Neural progenitor cell (in vitro differentiated cells): ENCODE results near the gene PIP5K1B. TPM values are rescaled to one million over a fixed set of nuclear protein-coding genes. Genes with fewer than 3 reads are reported as not detected.

Experiments
- DNase-seq: peaks from one replicate; pipeline ENCODE4 v3.0.0-alpha.2; 2016; ENCODE audit warnings: low spot score
- H2AFZ ChIP-seq: fragments of 200-600 bp; sonication (generic); replicated peaks from 2 replicates; pipeline ENCODE4 v1.6.1; 2016; ENCODE audit warnings: antibody characterized with exemption
- H3F3A ChIP-seq: fragments of 200-600 bp; sonication (generic); 2 replicates; pipeline ENCODE4 v1.6.1; 2016; ENCODE audit warnings: antibody characterized with exemption, low read depth
- H3K27ac ChIP-seq: fragments of 200-600 bp; sonication (generic); 2 replicates; pipeline ENCODE4 v1.5.1; 2016; ENCODE audit warnings: mild to moderate bottlenecking
- H3K27me3 ChIP-seq: fragments of 200-600 bp; sonication (generic); 2 replicates; pipeline ENCODE4 v1.6.1; 2016; ENCODE audit warnings: mild to moderate bottlenecking, moderate library complexity
- H3K36me3 ChIP-seq: fragments of 200-600 bp; sonication (generic); 2 replicates; pipeline ENCODE4 v1.5.1; 2016
- H3K4me1 ChIP-seq: fragments of 200-600 bp; sonication (generic); 2 replicates; pipeline ENCODE4 v1.6.1; 2016; ENCODE audit warnings: mixed run types
- H3K4me2 ChIP-seq: fragments of 200-600 bp; sonication (generic); 2 replicates; pipeline ENCODE4 v1.6.1; 2016
- H3K4me3 ChIP-seq: fragments of 200-600 bp; sonication (generic); 2 replicates; pipeline ENCODE4 v1.5.1; 2016
- H3K79me2 ChIP-seq: fragments of 200-600 bp; sonication (generic); 2 replicates; pipeline ENCODE4 v1.6.1; 2016; ENCODE audit warnings: low read depth
- H3K9ac ChIP-seq: fragments of 200-600 bp; sonication (generic); 2 replicates; pipeline ENCODE4 v1.6.1; 2016
- H3K9me3 ChIP-seq: fragments of 200-600 bp; sonication (generic); 2 replicates; pipeline ENCODE4 v1.5.1; 2016; ENCODE audit warnings: low read depth
- H4K20me1 ChIP-seq: fragments of 200-600 bp; sonication (generic); 2 replicates; pipeline ENCODE4 v1.6.1; 2016; ENCODE audit warnings: low read depth
- H3K27ac Mint-ChIP-seq: 3 replicates; pipeline ENCODE4 v1.8.0; 2021; ENCODE audit warnings: mixed read lengths
- H3K27me3 Mint-ChIP-seq: 2 replicates; pipeline ENCODE4 v1.8.0; 2022; ENCODE audit warnings: low read depth, mild to moderate bottlenecking, inconsistent platforms, moderate library complexity, mixed read lengths; ENCODE audit not compliant: insufficient read depth
- H3K36me3 Mint-ChIP-seq: 3 replicates; pipeline ENCODE4 v1.8.0; 2021; ENCODE audit warnings: mixed read lengths
- H3K4me1 Mint-ChIP-seq: 3 replicates; pipeline ENCODE4 v1.8.0; 2021; ENCODE audit warnings: mixed read lengths
- H3K4me3 Mint-ChIP-seq: 3 replicates; pipeline ENCODE4 v1.8.0; 2021; ENCODE audit warnings: mild to moderate bottlenecking, moderate library complexity, mixed read lengths
- H3K9me3 Mint-ChIP-seq: 3 replicates; pipeline ENCODE4 v1.8.0; 2020; ENCODE audit warnings: mixed read lengths
- CTCF ChIP-seq: fragments of 200-600 bp; sonication (generic); IDR thresholded peaks from 2 replicates; pipeline ENCODE4 v1.5.1; 2017; ENCODE audit warnings: antibody characterized with exemption, mild to moderate bottlenecking
- EZH2 ChIP-seq: fragments of 200-600 bp; sonication (generic); IDR thresholded peaks from 2 replicates; pipeline ENCODE4 v1.6.1; 2017; ENCODE audit warnings: antibody characterized with exemption, mild to moderate bottlenecking, moderate library complexity
- EZH2phosphoT487 ChIP-seq: fragments of 200-600 bp; sonication (generic); IDR thresholded peaks from 2 replicates; pipeline ENCODE4 v1.6.1; 2017; ENCODE audit warnings: antibody characterized with exemption
- total RNA-seq: library from RNA; depleted of rRNA; stranded (reverse); fragments of >200 nt; gene quantifications from 2 replicates; pipeline ENCODE4 v1.2.3, GENCODE V29; 2015; ENCODE audit warnings: low replicate concordance

Gene PIP5K1B
- total RNA-seq, 1 donor from 2014 or later = 3.2 TPM

GRCh38 chr9:69019808-69020207 lies 314.8 kb downstream of the PIP5K1B start:
- Mint-ChIP-seq H3K27ac (no peak overlapping the region), H3K9me3 (no peaks in the 10 kb centered on the region), H3K27me3 (no peaks in the 10 kb centered on the region), H3K36me3 (no peaks in the 10 kb centered on the region), H3K4me1 (peaks cover 14% of the 10 kb centered on the region), H3K4me3 (no peak overlapping the region)
- Histone ChIP-seq H3K27me3 (no peaks in the 10 kb centered on the region), H3K27ac (no peak overlapping the region), H3K4me3 (no peak overlapping the region), H2AFZ (no peak overlapping the region), H3K36me3 (no peaks in the 10 kb centered on the region), H3K9ac (no peak overlapping the region), H3K79me2 (no peaks in the 10 kb centered on the region), H4K20me1 (no peaks in the 10 kb centered on the region), H3F3A (peaks cover 20% of the 10 kb centered on the region), H3K4me1 (peaks cover 14% of the 10 kb centered on the region), H3K9me3 (no peaks in the 10 kb centered on the region), H3K4me2 (no peak overlapping the region)
- TF ChIP-seq EZH2 = no peak
- TF ChIP-seq EZH2phosphoT487 = no peak
- no peak for TF ChIP-seq CTCF
- DNase-seq = no peak

GRCh38 chr9:69020301-69021145 lies 315.5 kb downstream of the PIP5K1B start:
- H3K27me3 Mint-ChIP-seq = no peaks in the 10 kb centered on the region
- no peak for DNase-seq
- no peak overlapping the region for H2AFZ ChIP-seq
- no peak overlapping the region for H3K9ac ChIP-seq
- no peak overlapping the region for H3K4me2 ChIP-seq
- TF ChIP-seq EZH2 = no peak
- no peak for TF ChIP-seq CTCF
- no peak for TF ChIP-seq EZH2phosphoT487
- H3K4me3 Mint-ChIP-seq = no peak overlapping the region
- no peak overlapping the region for H3K27ac Mint-ChIP-seq
- no peak overlapping the region for H3K27ac ChIP-seq
- peaks cover 20% of the 10 kb centered on the region for H3F3A ChIP-seq
- H3K4me1 ChIP-seq = peaks cover 14% of the 10 kb centered on the region
- no peaks in the 10 kb centered on the region for H4K20me1 ChIP-seq
- H3K4me1 Mint-ChIP-seq = peaks cover 14% of the 10 kb centered on the region
- no peaks in the 10 kb centered on the region for H3K27me3 ChIP-seq
- no peak overlapping the region for H3K4me3 ChIP-seq
- H3K9me3 Mint-ChIP-seq = no peaks in the 10 kb centered on the region
- H3K36me3 Mint-ChIP-seq = no peaks in the 10 kb centered on the region
- no peaks in the 10 kb centered on the region for H3K9me3 ChIP-seq
- H3K36me3 ChIP-seq = no peaks in the 10 kb centered on the region
- no peaks in the 10 kb centered on the region for H3K79me2 ChIP-seq

GRCh38 chr9:69023650-69024049 lies 318.6 kb downstream of the PIP5K1B start:
- no peaks in the 10 kb centered on the region for H3K36me3 Mint-ChIP-seq
- no peak for TF ChIP-seq EZH2
- TF ChIP-seq CTCF = no peak
- TF ChIP-seq EZH2phosphoT487 = no peak
- no peaks in the 10 kb centered on the region for H3K79me2 ChIP-seq
- H3K27ac ChIP-seq = no peak overlapping the region
- H3K27ac Mint-ChIP-seq = no peak overlapping the region
- H3K36me3 ChIP-seq = no peaks in the 10 kb centered on the region
- no peak for DNase-seq
- H3K9me3 Mint-ChIP-seq = no peaks in the 10 kb centered on the region
- no peaks in the 10 kb centered on the region for H4K20me1 ChIP-seq
- H2AFZ ChIP-seq = peak overlapping the region; percentile 87
- no peak overlapping the region for H3K9ac ChIP-seq
- no peak overlapping the region for H3K4me3 Mint-ChIP-seq
- no peaks in the 10 kb centered on the region for H3K27me3 Mint-ChIP-seq
- peaks cover 11% of the 10 kb centered on the region for H3F3A ChIP-seq
- no peaks in the 10 kb centered on the region for H3K4me1 Mint-ChIP-seq
- no peaks in the 10 kb centered on the region for H3K4me1 ChIP-seq
- H3K4me3 ChIP-seq = no peak overlapping the region
- H3K4me2 ChIP-seq = peak overlapping the region; percentile 27
- no peaks in the 10 kb centered on the region for H3K9me3 ChIP-seq
- no peaks in the 10 kb centered on the region for H3K27me3 ChIP-seq
